GM18858 (cell line): Measurements from ENCODE around the gene SYNGR1.
"Not testable (repeated sequence)": the region's sequence is repeated elsewhere in the genome, so short reads cannot be mapped to it uniquely, and the experiment has no call there.

Source experiments
- ATAC-seq: cut with Tn5 transposase; IDR thresholded peaks from one replicate; pipeline ENCODE4 v1.9.1; 2021; ENCODE audit not compliant: unreplicated experiment

SYNGR1 gene

GRCh38 chr22:39405346-39406085 is 55.7 kb downstream of the SYNGR1 start:
- no peak for ATAC-seq

DNA sequence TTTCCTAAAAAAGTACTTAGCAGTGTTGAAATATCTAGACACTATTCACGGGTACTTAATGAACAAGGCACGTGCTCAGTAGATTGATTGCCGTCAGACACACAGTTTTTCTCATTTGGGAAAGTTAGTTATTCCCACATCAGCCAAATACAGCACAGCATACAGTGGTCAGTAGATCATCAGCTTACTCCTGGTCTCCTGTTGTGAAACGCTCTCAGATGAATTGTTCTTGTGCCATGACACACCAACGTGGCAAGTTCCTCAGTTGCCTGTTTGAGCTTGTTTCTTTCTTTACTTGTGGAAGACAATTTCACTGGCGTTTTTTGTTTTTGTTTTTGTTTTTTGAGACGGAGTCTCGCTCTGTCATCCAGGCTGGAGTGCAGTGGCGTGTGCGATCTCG is 58.4 kb downstream of the SYNGR1 start:
- ATAC-seq = no peak

GRCh38 chr22:39408807-39409206 is 59.0 kb downstream of the SYNGR1 start:
- no peak for ATAC-seq

- ATAC-seq = no peak
Observed at GRCh38 chr22:39409516-39410029, 59.8 kb downstream of the SYNGR1 start.

DNA sequence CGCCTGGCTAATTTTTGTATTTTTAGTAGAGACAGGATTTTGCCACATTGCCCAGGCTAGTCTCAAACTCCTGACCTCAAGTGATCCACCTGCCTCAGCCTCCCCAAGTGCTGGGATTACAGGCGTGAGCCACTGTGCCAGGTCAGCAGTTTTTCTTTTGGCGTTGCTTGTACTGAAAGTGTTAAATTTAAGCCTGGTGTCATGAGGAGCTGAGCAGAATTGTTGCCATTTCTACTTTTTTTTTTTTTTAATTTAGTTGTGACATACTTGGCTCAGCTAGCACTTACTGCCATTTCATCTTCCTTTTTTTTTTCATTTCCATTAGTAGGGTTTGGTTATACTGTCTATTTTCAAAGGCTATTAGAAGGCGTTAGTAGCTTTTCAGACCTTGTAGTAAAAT is 60.5 kb downstream of the SYNGR1 start:
- ATAC-seq = no peak

GRCh38 chr22:39411828-39412365 is 62.1 kb downstream of the SYNGR1 start:
- ATAC-seq = not testable (repeated sequence)

GRCh38 chr22:39413204-39413603 is 63.4 kb downstream of the SYNGR1 start:
- ATAC-seq = not testable (repeated sequence)

GRCh38 chr22:39414377-39414776 is 64.6 kb downstream of the SYNGR1 start:
- no peak for ATAC-seq

- no peak for ATAC-seq
Observed at GRCh38 chr22:39414886-39415285, 65.1 kb downstream of the SYNGR1 start.

- ATAC-seq = no peak
Observed at GRCh38 chr22:39415506-39415905, 65.7 kb downstream of the SYNGR1 start.

DNA sequence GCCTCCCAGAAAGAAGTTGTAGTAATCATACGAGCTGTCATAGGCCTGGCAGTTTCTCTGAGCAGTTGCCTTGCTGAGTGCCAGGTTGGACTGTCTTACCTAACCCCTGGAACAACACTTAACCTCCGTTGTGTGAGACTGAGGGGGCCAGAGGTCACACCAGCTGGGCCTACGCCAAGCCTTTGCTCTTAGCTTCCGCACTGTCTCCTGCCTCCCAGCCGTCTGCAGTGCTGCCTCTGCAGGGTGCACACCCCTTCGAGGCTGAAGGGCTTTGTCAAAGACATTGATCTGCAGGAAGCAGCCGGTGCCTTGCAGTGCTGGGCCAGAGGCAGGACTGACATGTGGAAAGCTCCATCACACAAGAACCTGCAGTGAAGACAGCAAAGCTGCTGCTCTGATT is 66.5 kb downstream of the SYNGR1 start:
- no peak for ATAC-seq

DNA sequence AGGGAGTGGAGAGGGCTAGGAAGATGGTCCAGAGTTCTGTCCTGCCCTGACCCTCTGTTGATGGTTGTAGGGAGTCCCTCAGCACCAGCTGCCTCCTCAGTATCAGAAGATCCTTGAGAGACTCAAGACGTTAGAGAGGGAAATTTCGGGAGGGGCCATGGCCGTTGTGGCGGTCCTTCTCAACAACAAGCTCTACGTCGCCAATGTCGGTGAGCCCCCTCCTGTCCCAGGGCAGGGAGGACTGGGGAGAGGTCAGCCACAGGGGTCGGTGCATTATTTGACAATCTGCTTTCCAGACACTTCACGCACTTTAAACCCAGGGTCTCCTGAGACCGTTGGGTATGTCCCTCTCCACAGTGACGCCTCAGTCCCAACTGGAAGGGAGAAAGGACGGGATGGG is 67.8 kb downstream of the SYNGR1 start:
- ATAC-seq = no peak

DNA sequence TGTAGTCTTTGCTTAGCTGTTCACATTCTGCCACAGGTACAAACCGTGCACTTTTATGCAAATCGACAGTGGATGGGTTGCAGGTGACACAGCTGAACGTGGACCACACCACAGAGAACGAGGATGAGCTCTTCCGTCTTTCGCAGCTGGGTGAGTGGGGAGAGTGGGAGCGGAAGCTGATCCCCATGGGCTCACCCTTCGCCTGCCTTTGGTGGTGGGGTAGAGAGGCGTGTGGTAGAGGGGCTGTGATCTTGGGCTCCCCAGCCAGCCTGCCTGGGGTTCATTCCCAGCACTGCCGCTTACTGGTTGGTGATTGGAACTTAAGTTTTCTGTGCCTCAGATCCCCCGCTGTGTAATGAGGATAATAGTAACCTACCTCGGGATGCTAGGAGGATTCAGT is 68.9 kb downstream of the SYNGR1 start:
- ATAC-seq = no peak

DNA sequence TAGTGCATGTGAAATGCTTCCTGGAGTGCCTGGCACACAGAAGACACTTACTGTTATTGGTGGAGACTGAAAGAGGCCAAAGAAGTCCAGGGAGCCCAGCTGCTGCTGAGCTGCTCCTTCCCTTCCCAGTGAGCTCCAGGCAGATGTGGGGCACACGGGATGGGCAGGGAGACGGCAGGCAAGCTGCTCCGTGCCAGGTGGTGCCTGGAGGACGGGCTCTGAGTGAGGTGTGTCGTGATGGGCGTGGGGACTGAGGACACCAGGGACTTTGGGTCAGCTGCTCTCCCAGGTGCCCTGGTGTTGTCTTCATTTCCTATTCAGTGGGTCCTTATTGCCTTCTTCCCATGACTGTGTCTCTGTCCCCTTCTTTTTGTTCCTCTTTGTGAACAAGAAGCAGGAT is 69.3 kb downstream of the SYNGR1 start:
- ATAC-seq = no peak

DNA sequence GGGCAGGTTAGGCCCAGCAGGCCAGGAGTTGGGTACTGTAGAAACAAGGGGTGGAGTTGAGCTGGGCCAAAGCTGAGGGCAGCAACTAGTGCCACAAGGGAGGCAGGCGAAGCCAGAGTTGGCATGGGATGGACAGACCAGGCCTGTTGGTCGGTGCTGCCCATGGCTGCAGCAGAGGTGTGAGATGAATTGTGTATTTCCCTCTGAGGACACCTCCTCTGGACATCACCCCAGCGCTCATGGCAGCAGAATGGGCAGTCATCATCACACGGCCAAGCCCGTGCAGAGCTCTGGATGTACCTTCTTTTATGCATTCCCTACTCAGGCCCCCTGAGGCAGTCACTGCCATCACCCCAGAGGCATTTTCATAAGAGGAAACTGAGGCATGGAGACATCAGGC is 70.1 kb downstream of the SYNGR1 start:
- no peak for ATAC-seq

DNA sequence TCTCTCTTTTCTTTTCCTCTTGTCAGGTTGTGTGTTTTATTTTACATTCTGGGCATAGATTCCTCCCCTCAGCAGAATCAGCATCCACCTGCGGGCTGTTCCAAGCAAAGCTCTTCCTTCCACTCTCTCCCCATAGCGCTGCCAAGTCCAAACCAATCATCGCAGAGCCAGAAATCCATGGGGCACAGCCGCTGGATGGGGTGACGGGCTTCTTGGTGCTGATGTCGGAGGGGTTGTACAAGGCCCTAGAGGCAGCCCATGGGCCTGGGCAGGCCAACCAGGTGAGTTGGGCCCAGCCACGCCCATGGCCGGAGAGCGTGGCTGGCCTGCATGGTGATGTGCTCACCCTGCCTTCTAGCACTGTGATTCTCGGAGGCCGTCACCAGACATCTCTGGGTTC is 71.9 kb downstream of the SYNGR1 start:
- ATAC-seq = no peak

GRCh38 chr22:39422101-39422500 is 72.3 kb downstream of the SYNGR1 start:
- no peak for ATAC-seq

- no peak for ATAC-seq
Observed at GRCh38 chr22:39422721-39423120, 72.9 kb downstream of the SYNGR1 start.

DNA sequence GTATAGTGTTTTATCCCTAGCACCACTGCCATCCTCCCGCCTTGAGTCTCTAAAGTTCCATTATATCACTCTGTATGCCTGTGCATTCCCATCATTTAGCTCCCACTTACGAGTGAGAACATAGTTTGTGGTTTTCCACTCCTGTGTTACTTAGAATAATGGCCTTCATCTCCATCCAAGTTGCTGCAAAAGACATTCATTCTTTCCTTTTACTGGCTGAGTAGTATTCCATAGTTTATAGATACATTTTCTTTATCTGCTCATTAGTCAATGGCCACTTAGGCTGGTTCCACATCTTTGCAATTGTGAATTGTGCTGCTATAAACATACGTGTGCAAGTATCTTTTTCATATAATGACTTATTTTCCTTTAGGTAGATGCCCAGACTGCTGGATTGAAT is 74.2 kb downstream of the SYNGR1 start:
- no peak for ATAC-seq

GRCh38 chr22:39426380-39427043 is 76.7 kb downstream of the SYNGR1 start:
- ATAC-seq = no peak

- no peak for ATAC-seq
Observed at GRCh38 chr22:39427751-39428596, 78.2 kb downstream of the SYNGR1 start.
